DLD1 (cell line): ENCODE results near the gene XYLT1.
"Not testable (repeated sequence)": the region's sequence is repeated elsewhere in the genome, so short reads cannot be mapped to it uniquely, and the experiment has no call there.

ENCODE experiments used
- in situ Hi-C: cut with HindIII; loops from 2 replicates; pipeline ENCODE4 v1.10.0; 2017; ENCODE audit warnings: low sequenced_read_pairs

XYLT1 gene

GRCh38 chr16:17488506-17488905 is 17.7 kb upstream of the XYLT1 start:
- in situ Hi-C loops, result no loop called here

DNA sequence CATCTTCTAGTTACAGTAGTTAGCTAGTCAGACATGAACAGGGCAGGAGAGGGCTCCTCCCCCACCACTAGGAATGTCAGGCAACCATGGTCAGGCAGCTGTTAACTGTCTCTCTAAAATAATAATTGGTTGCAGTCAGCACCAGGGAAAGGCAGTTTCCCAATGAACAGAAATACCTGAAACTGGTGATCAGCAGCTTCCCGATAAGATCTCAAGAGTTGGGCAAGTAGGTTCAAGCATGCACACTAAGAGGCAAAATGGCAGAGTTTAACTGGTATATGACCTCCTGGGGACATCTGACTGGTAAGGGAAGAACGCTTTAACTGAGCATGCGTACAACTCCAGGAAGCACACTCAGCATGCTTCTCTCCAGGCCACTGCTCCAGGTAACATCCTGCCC is 12.6 kb upstream of the XYLT1 start:
- in situ Hi-C loops, result no loop called here

- in situ Hi-C loops, result not testable (repeated sequence)
These were observed 11.6 kb upstream of the XYLT1 start for GRCh38 chr16:17482341-17482740.

DNA sequence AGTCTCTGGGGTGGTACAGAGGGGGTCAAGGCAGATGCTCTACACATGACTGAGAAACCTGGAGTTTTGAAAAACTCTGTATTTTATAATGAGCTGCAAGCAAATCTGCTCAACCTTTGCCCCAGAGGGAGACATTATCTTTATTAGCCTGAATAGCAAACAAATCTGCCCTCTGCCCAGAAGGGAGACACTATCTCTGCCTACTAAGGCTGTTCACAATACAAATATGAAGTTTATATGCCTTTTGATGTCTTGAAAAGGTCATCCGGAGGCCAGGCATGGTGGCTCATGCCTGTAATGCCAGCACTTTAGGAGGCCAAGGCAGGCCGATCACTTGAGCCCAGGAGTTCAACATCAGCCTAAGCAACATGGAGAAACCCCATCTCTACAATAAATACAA is 11.0 kb upstream of the XYLT1 start:
- in situ Hi-C loops, result no loop called here

GRCh38 chr16:17477260-17477545 is 6.4 kb upstream of the XYLT1 start:
- in situ Hi-C loops, result not testable (repeated sequence)

DNA sequence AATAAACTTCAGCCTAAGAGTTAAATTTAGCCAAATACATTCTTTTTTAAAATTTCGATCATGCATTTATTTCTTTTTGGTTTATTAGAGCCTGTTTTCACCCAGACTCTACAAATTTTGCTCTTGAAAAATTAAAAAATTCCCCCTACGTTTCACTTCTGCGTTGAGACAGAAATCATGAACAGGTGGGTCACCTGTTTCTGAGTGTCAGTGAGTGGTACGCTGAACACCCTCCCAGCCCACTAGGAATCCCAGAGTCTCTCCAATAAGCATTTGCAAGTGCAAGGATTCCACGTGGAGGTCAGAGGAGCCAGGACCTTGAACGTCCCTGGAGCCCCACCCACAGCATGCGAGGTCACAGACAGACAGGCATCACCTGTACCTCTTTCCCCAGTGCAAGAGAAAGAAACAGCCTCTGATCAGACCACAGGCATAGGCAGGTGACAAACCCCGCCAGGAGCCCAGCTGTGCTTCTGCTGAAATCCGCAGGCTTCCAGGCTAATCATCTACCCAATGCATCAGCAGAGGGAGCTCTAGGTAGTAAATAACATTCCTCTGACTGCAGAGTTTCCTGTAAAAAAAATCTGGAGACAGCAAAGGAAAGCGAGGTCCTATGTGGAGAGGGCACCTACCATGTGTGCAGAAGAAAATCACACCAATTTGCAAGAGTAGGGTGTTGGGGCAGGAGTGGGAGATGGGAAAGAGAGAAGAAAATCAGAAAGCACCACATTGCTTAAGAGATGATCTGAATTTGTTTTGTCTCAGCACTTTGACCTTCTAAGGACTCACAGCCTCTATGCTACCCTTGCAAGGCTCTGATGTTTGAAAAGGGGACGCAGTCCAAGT is 5.9 kb upstream of the XYLT1 start:
- in situ Hi-C loops, result no loop called here

DNA sequence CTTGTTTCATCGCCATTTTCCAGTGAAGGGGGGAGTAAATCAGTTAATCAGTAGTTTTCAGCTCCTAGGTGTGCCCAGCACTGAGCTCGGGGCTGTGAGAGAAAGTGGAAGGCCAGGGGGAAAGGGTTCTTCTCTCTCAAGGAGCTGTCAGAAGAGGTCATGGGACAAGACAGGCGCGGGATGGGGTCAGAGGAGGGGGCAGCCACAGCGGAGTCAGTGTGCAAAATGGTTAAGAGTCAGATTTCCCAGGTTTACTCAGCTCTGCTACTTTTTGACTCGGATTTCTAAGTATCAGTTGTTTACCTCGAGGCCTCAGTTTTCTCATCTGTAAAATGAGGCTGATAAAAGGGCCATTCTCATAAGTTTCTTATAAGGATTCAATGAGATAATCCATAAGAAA is 4.3 kb upstream of the XYLT1 start:
- in situ Hi-C loops, result no loop called here

DNA sequence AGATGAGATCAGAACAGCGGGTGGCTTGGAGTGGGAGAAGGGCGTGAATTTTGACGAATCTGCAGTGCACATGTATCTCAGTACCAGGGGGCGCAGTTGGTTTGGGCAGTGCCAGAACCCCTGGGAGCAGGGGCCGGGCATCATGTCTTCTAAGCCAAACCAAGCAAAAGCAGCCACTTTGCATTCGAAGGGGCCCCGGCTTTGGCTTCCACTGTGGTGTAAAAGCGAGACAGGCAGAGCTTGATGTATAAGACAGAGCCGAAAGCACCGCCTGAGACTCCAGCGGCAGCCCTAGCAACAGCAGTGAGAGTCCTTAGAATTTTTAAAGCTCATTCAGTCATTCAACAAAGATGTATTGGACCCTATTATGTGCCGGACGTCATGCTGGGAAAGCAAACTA is 3.8 kb upstream of the XYLT1 start:
- in situ Hi-C loops, result no loop called here

GRCh38 chr16:17474037-17474436 is 3.3 kb upstream of the XYLT1 start:
- in situ Hi-C loops, result no loop called here

DNA sequence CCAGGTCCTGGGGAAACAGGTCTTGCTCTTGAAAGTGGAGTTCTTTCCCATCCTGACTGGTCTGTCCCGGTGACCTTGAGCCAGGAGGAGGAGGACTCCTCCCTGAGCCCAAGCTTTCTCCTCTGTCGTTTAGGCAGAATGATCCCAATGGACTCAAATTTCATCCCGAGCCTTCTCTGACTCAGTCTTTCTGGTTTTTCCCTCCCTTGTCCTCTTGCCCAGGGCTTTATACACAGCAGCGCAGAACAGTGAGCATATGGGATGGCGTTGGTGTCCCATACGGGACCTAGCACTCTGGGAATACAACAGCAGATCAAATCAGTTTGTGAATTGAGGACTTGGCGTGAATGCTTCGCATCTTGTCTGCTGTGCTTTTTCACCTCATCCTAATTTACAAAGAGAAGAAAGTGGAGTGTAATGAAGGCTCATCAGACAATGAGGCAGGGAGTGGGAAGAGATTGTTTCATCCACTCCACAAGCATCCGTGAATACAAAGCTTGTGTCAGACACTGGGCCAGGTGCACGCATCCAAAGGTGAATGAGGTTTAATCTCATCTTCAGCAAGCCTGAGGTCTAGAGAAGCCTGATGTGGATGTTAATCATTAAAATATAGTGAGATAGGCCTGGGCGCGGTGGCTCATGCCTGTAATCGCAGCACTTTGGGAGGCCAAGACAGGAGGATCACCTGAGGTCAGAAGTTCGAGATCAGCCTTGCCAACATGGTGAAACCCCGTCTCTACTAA is 1.1 kb upstream of the XYLT1 start:
- in situ Hi-C loops, result no loop called here

DNA sequence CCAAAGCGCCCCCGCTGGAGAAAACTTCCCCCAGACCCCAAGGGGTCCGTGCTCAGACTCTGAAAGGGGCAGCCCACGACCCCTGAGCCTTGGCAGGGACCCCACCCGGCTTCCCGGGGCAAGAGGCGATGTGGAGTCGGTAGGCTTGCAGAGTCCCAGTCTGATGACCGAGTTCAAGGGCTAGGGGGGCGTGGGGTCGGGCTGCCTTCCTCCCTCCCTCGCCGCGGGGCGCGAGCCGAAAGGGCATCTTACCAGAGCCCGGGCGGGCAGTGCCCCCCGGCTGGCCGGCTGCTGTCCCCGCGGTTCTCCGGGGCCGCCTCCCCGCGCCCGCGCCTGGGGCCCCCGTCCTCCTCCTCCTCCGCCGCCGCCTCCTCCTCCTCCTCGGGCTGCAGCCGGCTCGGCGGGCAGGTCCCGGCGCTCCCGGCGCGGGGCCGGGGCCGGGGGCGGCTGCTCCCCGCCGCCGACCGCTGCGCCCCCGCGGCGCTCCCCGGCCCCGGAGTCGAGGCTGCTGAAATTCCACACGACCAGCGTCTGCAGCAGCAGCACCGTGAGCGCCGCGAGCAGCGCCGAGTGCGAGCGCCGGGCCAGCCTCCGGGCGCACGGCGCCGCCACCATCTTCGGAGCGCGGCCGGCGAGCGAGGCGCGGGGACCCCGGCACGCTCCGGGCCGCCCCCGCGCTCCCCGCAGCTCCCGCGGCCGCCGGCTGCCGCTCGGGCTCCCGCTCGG is 415 bp downstream of the XYLT1 start:
- in situ Hi-C loops, result no loop called here

- in situ Hi-C loops, result no loop called here
These were observed 999 bp downstream of the XYLT1 start for GRCh38 chr16:17469741-17470181.

GRCh38 chr16:17469011-17469740 is 1.6 kb downstream of the XYLT1 start:
- in situ Hi-C loops, result no loop called here

- in situ Hi-C loops, result no loop called here
These were observed 2.1 kb downstream of the XYLT1 start for GRCh38 chr16:17468611-17469010.

- in situ Hi-C loops, result no loop called here
These were observed 2.7 kb downstream of the XYLT1 start for GRCh38 chr16:17467923-17468540.

DNA sequence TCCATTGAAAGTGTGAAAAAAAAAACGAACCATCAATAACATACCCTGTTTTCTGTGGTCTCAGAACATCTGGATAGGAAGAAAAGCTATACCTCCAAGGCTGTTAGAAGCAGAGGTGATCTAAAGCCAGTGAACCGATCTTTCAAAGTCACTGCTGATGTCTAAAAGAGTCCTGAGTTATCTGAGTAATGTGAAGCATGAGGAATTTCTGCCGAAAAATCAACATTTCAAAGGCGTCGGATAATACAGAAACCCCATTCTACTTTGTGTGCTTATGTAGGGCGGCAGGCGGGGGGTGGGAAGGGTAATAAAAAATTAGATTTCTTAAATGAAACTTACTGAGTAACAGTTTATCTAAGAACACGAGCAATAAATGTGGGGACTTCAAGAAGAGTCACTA is 3.9 kb downstream of the XYLT1 start:
- in situ Hi-C loops, result no loop called here

GRCh38 chr16:17465460-17465859 is 5.3 kb downstream of the XYLT1 start:
- in situ Hi-C loops, result no loop called here

GRCh38 chr16:17463335-17463734 is 7.4 kb downstream of the XYLT1 start:
- in situ Hi-C loops, result no loop called here

GRCh38 chr16:17461951-17462729 is 8.6 kb downstream of the XYLT1 start:
- in situ Hi-C loops, result no loop called here

GRCh38 chr16:17460890-17461289 is 9.9 kb downstream of the XYLT1 start:
- in situ Hi-C loops, result no loop called here
